Effector memory CD8-positive, alpha-beta T cell (primary cell): ENCODE measurements around the gene AAR2.

Experiments
- ATAC-seq: fragments of 150-1000 bp; cut with Tn5 transposase; replicated peaks from 2 replicates; pipeline ENCODE4 v1.10.0; 2021; ENCODE audit warnings: mild to moderate bottlenecking, moderate library complexity
- DNase-seq, 3 experiments: peaks; one replicate each; pipeline ENCODE4 v3.0.0; 2021
- H3K27ac Mint-ChIP-seq, 2 donors: one replicate each; pipeline ENCODE4 v1.8.0; 2022; ENCODE audit warnings: mild to moderate bottlenecking in 2 of 2, mixed read lengths in 2 of 2, moderate library complexity in 2 of 2
- H3K27me3 Mint-ChIP-seq, 2 donors: one replicate each; pipeline ENCODE4 v1.8.0; 2022; ENCODE audit warnings: mixed read lengths in 2 of 2
- H3K36me3 Mint-ChIP-seq: one replicate; pipeline ENCODE4 v1.8.0; 2022; ENCODE audit warnings: mild to moderate bottlenecking, moderate library complexity, mixed read lengths; ENCODE audit not compliant: insufficient read depth
- H3K4me1 Mint-ChIP-seq, 2 donors: one replicate each; pipeline ENCODE4 v1.8.0; 2022; ENCODE audit warnings: low read depth in 2 of 2, mixed read lengths in 2 of 2
- H3K4me3 Mint-ChIP-seq, 2 donors: one replicate each; pipeline ENCODE4 v1.8.0; 2022; ENCODE audit warnings: mild to moderate bottlenecking in 2 of 2, mixed read lengths in 2 of 2, moderate library complexity in 2 of 2
- H3K9me3 Mint-ChIP-seq, 2 donors: one replicate each; pipeline ENCODE4 v1.8.0; 2022; ENCODE audit warnings: mixed read lengths in 2 of 2

Gene AAR2

GRCh38 chr20:36270744-36271638 is 34.7 kb downstream of the AAR2 start:
- Mint-ChIP-seq H3K4me3 (no peak overlapping the region), H3K9me3 (no peaks in the 10 kb centered on the region), H3K27me3 (peaks cover 30 to 56% of the 10 kb centered on the region in 2 donors), H3K27ac (no peak overlapping the region), H3K4me1 (no peaks in the 10 kb centered on the region), H3K36me3 (no peaks in the 10 kb centered on the region)
- no peak for ATAC-seq
- DNase-seq = no peak

GRCh38 chr20:36271639-36272546 is 35.6 kb downstream of the AAR2 start:
- ATAC-seq (no peak), DNase-seq (no peak)
- Mint-ChIP-seq H3K36me3 (no peaks in the 10 kb centered on the region), H3K27ac (no peak overlapping the region), H3K27me3 (peaks cover 30 to 49% of the 10 kb centered on the region in 2 donors), H3K4me1 (no peaks in the 10 kb centered on the region), H3K9me3 (no peaks in the 10 kb centered on the region), H3K4me3 (no peak overlapping the region)

- ATAC-seq (no peak), DNase-seq (no peak)
- Mint-ChIP-seq H3K27me3 (peaks cover 32 to 51% of the 10 kb centered on the region in 2 donors), H3K27ac (no peak overlapping the region), H3K4me1 (no peaks in the 10 kb centered on the region), H3K4me3 (no peak overlapping the region), H3K36me3 (no peaks in the 10 kb centered on the region), H3K9me3 (no peaks in the 10 kb centered on the region)
Observed at GRCh38 chr20:36272547-36273220, 36.4 kb downstream of the AAR2 start.

GRCh38 chr20:36273414-36274180 is 37.3 kb downstream of the AAR2 start:
- no peak for ATAC-seq
- Mint-ChIP-seq H3K27me3 (peaks cover 38 to 58% of the 10 kb centered on the region in 2 donors), H3K36me3 (no peaks in the 10 kb centered on the region), H3K27ac (no peak overlapping the region), H3K4me3 (no peak overlapping the region), H3K9me3 (no peaks in the 10 kb centered on the region), H3K4me1 (no peaks in the 10 kb centered on the region)
- DNase-seq = no peak

- Mint-ChIP-seq H3K4me3 (no peak overlapping the region), H3K27me3 (peaks cover 38 to 58% of the 10 kb centered on the region in 2 donors), H3K36me3 (no peaks in the 10 kb centered on the region), H3K9me3 (no peaks in the 10 kb centered on the region), H3K27ac (no peak overlapping the region), H3K4me1 (no peaks in the 10 kb centered on the region)
- ATAC-seq = no peak
- DNase-seq = no peak
Observed at GRCh38 chr20:36274181-36274841, 38.0 kb downstream of the AAR2 start.

- DNase-seq (no peak), ATAC-seq (no peak)
- Mint-ChIP-seq H3K9me3 (no peaks in the 10 kb centered on the region), H3K4me1 (no peaks in the 10 kb centered on the region), H3K36me3 (no peaks in the 10 kb centered on the region), H3K4me3 (no peak overlapping the region), H3K27ac (no peak overlapping the region), H3K27me3 (peaks cover 39 to 61% of the 10 kb centered on the region in 2 donors)
Observed at GRCh38 chr20:36275011-36275410, 38.7 kb downstream of the AAR2 start.

GRCh38 chr20:36275441-36276189 is 39.3 kb downstream of the AAR2 start:
- Mint-ChIP-seq H3K4me1 (no peaks in the 10 kb centered on the region), H3K36me3 (no peaks in the 10 kb centered on the region), H3K27me3 (peaks cover 45 to 65% of the 10 kb centered on the region in 2 donors)

GRCh38 chr20:36277546-36277945 is 41.3 kb downstream of the AAR2 start:
- DNase-seq (no peak), ATAC-seq (no peak)
- H3K9me3 Mint-ChIP-seq = no peaks in the 10 kb centered on the region
- H3K36me3 Mint-ChIP-seq = no peaks in the 10 kb centered on the region
- no peak overlapping the region for H3K4me3 Mint-ChIP-seq
- H3K27ac Mint-ChIP-seq = no peak overlapping the region
- no peaks in the 10 kb centered on the region for H3K4me1 Mint-ChIP-seq
- H3K27me3 Mint-ChIP-seq = peaks cover 44 to 68% of the 10 kb centered on the region in 2 donors

More at GRCh38 chr20:36275441-36276189, 39.3 kb downstream of the AAR2 start:
- Mint-ChIP-seq H3K9me3 (no peaks in the 10 kb centered on the region), H3K27ac (no peak overlapping the region), H3K4me3 (no peak overlapping the region)
- ATAC-seq (no peak), DNase-seq (no peak)

GRCh38 chr20:36279362-36279761 is 43.1 kb downstream of the AAR2 start:
- Mint-ChIP-seq H3K9me3 (no peaks in the 10 kb centered on the region), H3K27ac (no peak overlapping the region)
- no peak for ATAC-seq

GRCh38 chr20:36279776-36280175 is 43.5 kb downstream of the AAR2 start:
- Mint-ChIP-seq H3K9me3 (no peaks in the 10 kb centered on the region), H3K27ac (no peak overlapping the region), H3K4me3 (no peak overlapping the region), H3K4me1 (no peaks in the 10 kb centered on the region), H3K27me3 (peaks cover 39 to 56% of the 10 kb centered on the region in 2 donors), H3K36me3 (no peaks in the 10 kb centered on the region)
- DNase-seq (no peak), ATAC-seq (no peak)

More at GRCh38 chr20:36279362-36279761, 43.1 kb downstream of the AAR2 start:
- Mint-ChIP-seq H3K27me3 (peaks cover 40 to 58% of the 10 kb centered on the region in 2 donors), H3K4me1 (no peaks in the 10 kb centered on the region), H3K36me3 (no peaks in the 10 kb centered on the region), H3K4me3 (no peak overlapping the region)
- no peak for DNase-seq

- peaks cover 30 to 57% of the 10 kb centered on the region in 2 donors for H3K27me3 Mint-ChIP-seq
- no peak for ATAC-seq
- no peaks in the 10 kb centered on the region for H3K4me1 Mint-ChIP-seq
- DNase-seq = no peak
- no peaks in the 10 kb centered on the region for H3K9me3 Mint-ChIP-seq
- no peak overlapping the region for H3K27ac Mint-ChIP-seq
- no peaks in the 10 kb centered on the region for H3K36me3 Mint-ChIP-seq
- no peak overlapping the region for H3K4me3 Mint-ChIP-seq
Observed at GRCh38 chr20:36281785-36282380, 45.6 kb downstream of the AAR2 start.
